ENCODE results near the gene SLC26A6. TPM values are rescaled to one million over a fixed set of nuclear protein-coding genes. Genes with fewer than 3 reads are reported as not detected.

Gene SLC26A6
- total and polyA plus RNA-seq, 10 of the 15 experiments (the other 5 are each of a cell fraction or from before 2014, with no cell fraction given) = 2.1 to 24.9 (median 13.3) TPM

DNA sequence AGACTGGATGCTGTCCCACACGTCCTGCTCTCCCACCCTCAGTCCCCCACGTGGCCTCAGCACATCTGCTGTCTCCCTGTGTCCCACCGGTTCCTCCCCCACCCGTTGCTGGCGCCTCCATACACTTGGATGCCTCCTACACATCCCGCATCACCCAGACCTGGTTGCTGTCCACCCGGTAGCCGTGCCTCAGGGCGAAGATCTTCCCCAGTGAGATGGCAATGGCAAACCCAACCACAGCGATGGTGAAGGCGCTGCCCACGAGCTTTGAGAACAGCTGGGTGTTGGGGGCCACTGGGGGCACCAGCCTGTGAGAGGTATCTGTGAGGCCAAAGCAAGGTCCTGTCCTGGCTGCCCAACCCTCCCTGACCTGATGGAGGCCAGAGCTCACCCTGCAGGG is 4.4 kb downstream of the SLC26A6 start:
- Histone ChIP-seq H3K4me1 (ENCODE audit: control insufficient read depth, insufficient read depth, low read length) (peaks cover 7% of the 10 kb centered on the region; the same call in 1 of the 2 replicates), H4K20me1 (ENCODE audit: control insufficient read depth, insufficient read depth) (no peaks in the 10 kb centered on the region), H3K36me3 (ENCODE audit: control insufficient read depth in 2 of 2, insufficient read depth in 2 of 2, low read length in 1 of 2) (peaks cover 0 to 8% of the 10 kb centered on the region in 2 experiments; a peak in 3 of 4 replicates), H3K27ac (ENCODE audit: control insufficient read depth, insufficient read depth) (no peak overlapping the region), H3K9me3 (replicated peaks; ENCODE audit: control insufficient read depth, insufficient read depth, low read length) (no peaks in the 10 kb centered on the region), H3K27me3 (replicated peaks in 1 of 2; ENCODE audit: control insufficient read depth in 2 of 2, insufficient read depth in 2 of 2, low read length in 1 of 2) (no peaks in the 10 kb centered on the region), H3K4me2 (ENCODE audit: control insufficient read depth, insufficient read depth) (no peak overlapping the region), H3K79me2 (ENCODE audit: control insufficient read depth, insufficient read depth, low read length) (peaks cover 3% of the 10 kb centered on the region), H2AFZ (ENCODE audit: control insufficient read depth, low read depth, low read length) (no peak overlapping the region), H3K9ac (ENCODE audit: control insufficient read depth, insufficient read depth, low read length) (no peak overlapping the region), H3K4me3 (no peak overlapping the region)
- in situ Hi-C loops (cut with MboI) = no loop called here
- no TSS peak for BruUV-seq (replicated peaks)
- 88% methylated on average over 12 of the region's 12 CpGs for WGBS (ENCODE audit: insufficient coverage, insufficient replicate concordance, low lambda C conversion rate, missing lambda C conversion rate)
- ATAC-seq (no peak), DNase-seq (ENCODE audit: low read depth, low spot score) (no peak), FAIRE-seq (no peak)
- SMC1A ChIA-PET (ENCODE audit: uncharacterized antibody, unreplicated experiment) = no interaction called here
- intact Hi-C loops (cut with micrococcal nuclease; ENCODE audit: unreplicated experiment) = no loop called here
- RAD21 ChIA-PET (ENCODE audit: unreplicated experiment) = no interaction called here
- CTCF ChIA-PET = no interaction called here
- POLR2A ChIA-PET = no interaction called here
- TF ChIP-seq EGR1 (IDR thresholded peaks at IDR 0.05; ENCODE audit: borderline replicate concordance in 1 of 2, low read depth in 2 of 2, low read length in 2 of 2) = no peak
- TF ChIP-seq, protein P1, sequence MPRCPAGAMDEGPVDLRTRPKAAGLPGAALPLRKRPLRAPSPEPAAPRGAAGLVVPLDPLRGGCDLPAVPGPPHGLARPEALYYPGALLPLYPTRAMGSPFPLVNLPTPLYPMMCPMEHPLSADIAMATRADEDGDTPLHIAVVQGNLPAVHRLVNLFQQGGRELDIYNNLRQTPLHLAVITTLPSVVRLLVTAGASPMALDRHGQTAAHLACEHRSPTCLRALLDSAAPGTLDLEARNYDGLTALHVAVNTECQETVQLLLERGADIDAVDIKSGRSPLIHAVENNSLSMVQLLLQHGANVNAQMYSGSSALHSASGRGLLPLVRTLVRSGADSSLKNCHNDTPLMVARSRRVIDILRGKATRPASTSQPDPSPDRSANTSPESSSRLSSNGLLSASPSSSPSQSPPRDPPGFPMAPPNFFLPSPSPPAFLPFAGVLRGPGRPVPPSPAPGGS (IDR thresholded peaks at IDR 0.05; ENCODE audit: borderline replicate concordance, insufficient read depth, low read depth, low read length, poor library complexity, severe bottlenecking) = no peak
- no peak for TF ChIP-seq BCL11A (IDR thresholded peaks at IDR 0.05; ENCODE audit: low read depth, low read length)
- TF ChIP-seq RUNX3 (IDR thresholded peaks at IDR 0.05; ENCODE audit: low read length) = no peak
- no peak for TF ChIP-seq RELB (IDR thresholded peaks at IDR 0.05; ENCODE audit: low read depth)
- no peak for TF ChIP-seq RB1 (IDR thresholded peaks at IDR 0.05; ENCODE audit: borderline replicate concordance)
- TF ChIP-seq ATF2 (IDR thresholded peaks at IDR 0.05; ENCODE audit: low read length) = no peak
- TF ChIP-seq STAT3 (IDR thresholded peaks at IDR 0.05; ENCODE audit: low read depth, low read length) = no peak
- TF ChIP-seq TCF12 (IDR thresholded peaks at IDR 0.05; ENCODE audit: low read depth, low read length) = no peak
- TF ChIP-seq, protein P2, sequence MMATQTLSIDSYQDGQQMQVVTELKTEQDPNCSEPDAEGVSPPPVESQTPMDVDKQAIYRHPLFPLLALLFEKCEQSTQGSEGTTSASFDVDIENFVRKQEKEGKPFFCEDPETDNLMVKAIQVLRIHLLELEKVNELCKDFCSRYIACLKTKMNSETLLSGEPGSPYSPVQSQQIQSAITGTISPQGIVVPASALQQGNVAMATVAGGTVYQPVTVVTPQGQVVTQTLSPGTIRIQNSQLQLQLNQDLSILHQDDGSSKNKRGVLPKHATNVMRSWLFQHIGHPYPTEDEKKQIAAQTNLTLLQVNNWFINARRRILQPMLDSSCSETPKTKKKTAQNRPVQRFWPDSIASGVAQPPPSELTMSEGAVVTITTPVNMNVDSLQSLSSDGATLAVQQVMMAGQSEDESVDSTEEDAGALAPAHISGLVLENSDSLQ (IDR thresholded peaks at IDR 0.05) = no peak
- no peak for TF ChIP-seq WRNIP1 (IDR thresholded peaks at IDR 0.05; ENCODE audit: borderline replicate concordance, low read depth, low read length)
- no peak for TF ChIP-seq SMARCA5 (IDR thresholded peaks at IDR 0.05)
- TF ChIP-seq NR2C1 (IDR thresholded peaks at IDR 0.05) = no peak
- TF ChIP-seq BRCA1 (IDR thresholded peaks at IDR 0.05; ENCODE audit: low read depth, low read length) = no peak
- no peak for TF ChIP-seq USF1 (IDR thresholded peaks at IDR 0.05; ENCODE audit: borderline replicate concordance, extremely low read length, insufficient read depth, low read depth, low read length)
- no peak for TF ChIP-seq LARP7 (IDR thresholded peaks at IDR 0.05)
- TF ChIP-seq NRF1 (conservative IDR thresholded peaks at IDR 0.05; ENCODE audit: low read depth, low read length) = no peak
- TF ChIP-seq CHD1 (IDR thresholded peaks at IDR 0.05; ENCODE audit: low read depth, low read length) = no peak
